ENCODE measurements around the gene ASTE1. TPM values are rescaled to one million over a fixed set of nuclear protein-coding genes. Genes with fewer than 3 reads are reported as not detected.
A peak's percentile ranks its signal among the peaks of the same experiment; 100 is the strongest.

ASTE1 gene
- total RNA-seq, 3 donors from 2014 or later, result 9.4 to 15.3 (median 10.4) TPM

- no peak overlapping the region for H3K4me3 ChIP-seq
- H3K4me1 ChIP-seq (ENCODE audit: low read depth), result no peaks in the 10 kb centered on the region
- intact Hi-C loops (cut with DNase I, micrococcal nuclease), result no loop called here
- TF ChIP-seq CTCF (IDR thresholded peaks at IDR 0.05), result no peak
- ATAC-seq, result no peak
- H3K36me3 ChIP-seq (ENCODE audit: low read depth), result no peaks in the 10 kb centered on the region
- H3K9me3 ChIP-seq, result no peaks in the 10 kb centered on the region
- no peak for DNase-seq
Observed at GRCh38 chr3:131038326-131038725, 11.7 kb upstream of the ASTE1 start.

GRCh38 chr3:131036986-131037385, 10.4 kb upstream of the ASTE1 start:
- Histone ChIP-seq H3K36me3 (ENCODE audit: low read depth) (no peaks in the 10 kb centered on the region), H3K9me3 (no peaks in the 10 kb centered on the region), H3K4me3 (no peak overlapping the region), H3K4me1 (ENCODE audit: low read depth) (no peaks in the 10 kb centered on the region)
- no peak for TF ChIP-seq CTCF (IDR thresholded peaks at IDR 0.05)
- intact Hi-C loops (cut with DNase I, micrococcal nuclease), result no loop called here
- ATAC-seq (no peak), DNase-seq (no peak)

GRCh38 chr3:131036200-131036816, 9.7 kb upstream of the ASTE1 start:
- Histone ChIP-seq H3K4me3 (no peak overlapping the region), H3K4me1 (ENCODE audit: low read depth) (no peaks in the 10 kb centered on the region), H3K36me3 (ENCODE audit: low read depth) (no peaks in the 10 kb centered on the region), H3K9me3 (no peaks in the 10 kb centered on the region)
- TF ChIP-seq CTCF (IDR thresholded peaks at IDR 0.05), result no peak
- ATAC-seq (no peak), DNase-seq (no peak)
- intact Hi-C loops (cut with DNase I, micrococcal nuclease), result no loop called here

- Histone ChIP-seq H3K4me3 (no peak overlapping the region), H3K9me3 (no peaks in the 10 kb centered on the region), H3K36me3 (ENCODE audit: low read depth) (no peaks in the 10 kb centered on the region), H3K4me1 (ENCODE audit: low read depth) (no peaks in the 10 kb centered on the region)
- peak in 1 of 3 donors; percentile 75 for DNase-seq
- intact Hi-C loops (cut with DNase I, micrococcal nuclease), result no loop called here
- peak; percentile 45 for TF ChIP-seq CTCF (IDR thresholded peaks at IDR 0.05)
- peak; percentile 76 for ATAC-seq
Observed at GRCh38 chr3:131033480-131034080, 7.0 kb upstream of the ASTE1 start.

GRCh38 chr3:131031660-131032059, 5.0 kb upstream of the ASTE1 start:
- H3K4me3 ChIP-seq, result no peak overlapping the region
- DNase-seq, result no peak
- H3K36me3 ChIP-seq (ENCODE audit: low read depth), result no peaks in the 10 kb centered on the region
- ATAC-seq, result no peak
- intact Hi-C loops (cut with DNase I, micrococcal nuclease), result no loop called here
- H3K9me3 ChIP-seq, result no peaks in the 10 kb centered on the region
- TF ChIP-seq CTCF (IDR thresholded peaks at IDR 0.05), result no peak
- no peaks in the 10 kb centered on the region for H3K4me1 ChIP-seq (ENCODE audit: low read depth)
